HG03159 (cell line): ENCODE results near the gene TMEM63C.

ENCODE experiments used
- ATAC-seq: cut with Tn5 transposase; IDR thresholded peaks from one replicate; pipeline ENCODE4 v1.9.1; 2021; ENCODE audit warnings: mild to moderate bottlenecking, moderate library complexity; ENCODE audit not compliant: unreplicated experiment

TMEM63C gene

DNA sequence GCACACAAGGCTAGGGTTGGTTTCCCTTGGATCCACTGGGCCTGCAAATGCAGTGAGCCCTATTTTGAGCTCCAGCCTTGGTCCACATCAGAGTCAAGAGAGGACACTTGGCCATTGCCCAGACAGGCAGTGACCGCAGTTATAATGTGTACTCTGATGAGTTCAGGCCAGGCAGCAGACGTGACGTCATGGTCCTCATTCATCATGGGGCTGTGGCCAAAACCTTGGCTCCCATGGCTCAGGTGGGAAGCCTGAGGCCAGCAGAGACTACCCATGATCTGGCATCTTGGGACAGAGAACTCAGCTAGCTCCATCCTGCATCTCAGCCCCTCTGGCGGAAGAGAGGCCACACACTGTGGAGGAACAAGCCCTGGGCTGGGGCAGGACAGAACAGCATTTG lies 16.4 kb downstream of the TMEM63C start:
- no peak for ATAC-seq

GRCh38 chr14:77198561-77198960 lies 17.0 kb downstream of the TMEM63C start:
- ATAC-seq: no peak

DNA sequence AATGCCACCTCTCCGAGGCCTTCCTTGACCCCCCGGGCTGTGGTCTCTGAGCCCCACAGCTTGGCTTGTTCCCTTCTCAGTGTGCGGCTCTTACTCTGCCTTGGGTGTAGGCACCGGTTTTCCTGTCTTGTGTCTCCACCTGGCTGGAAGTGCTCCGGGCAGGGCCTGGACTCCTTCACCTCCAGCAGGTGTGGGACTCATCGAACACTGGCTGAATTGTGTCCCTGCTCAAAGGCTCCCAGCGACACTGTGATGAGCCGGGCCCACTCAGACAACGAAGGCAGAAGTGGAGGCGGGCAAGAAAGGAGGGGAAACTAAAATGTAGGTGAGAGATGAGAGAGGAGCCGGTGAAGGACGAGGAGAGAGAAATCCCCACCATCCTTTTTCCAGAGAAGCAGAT lies 18.0 kb downstream of the TMEM63C start:
- no peak for ATAC-seq

DNA sequence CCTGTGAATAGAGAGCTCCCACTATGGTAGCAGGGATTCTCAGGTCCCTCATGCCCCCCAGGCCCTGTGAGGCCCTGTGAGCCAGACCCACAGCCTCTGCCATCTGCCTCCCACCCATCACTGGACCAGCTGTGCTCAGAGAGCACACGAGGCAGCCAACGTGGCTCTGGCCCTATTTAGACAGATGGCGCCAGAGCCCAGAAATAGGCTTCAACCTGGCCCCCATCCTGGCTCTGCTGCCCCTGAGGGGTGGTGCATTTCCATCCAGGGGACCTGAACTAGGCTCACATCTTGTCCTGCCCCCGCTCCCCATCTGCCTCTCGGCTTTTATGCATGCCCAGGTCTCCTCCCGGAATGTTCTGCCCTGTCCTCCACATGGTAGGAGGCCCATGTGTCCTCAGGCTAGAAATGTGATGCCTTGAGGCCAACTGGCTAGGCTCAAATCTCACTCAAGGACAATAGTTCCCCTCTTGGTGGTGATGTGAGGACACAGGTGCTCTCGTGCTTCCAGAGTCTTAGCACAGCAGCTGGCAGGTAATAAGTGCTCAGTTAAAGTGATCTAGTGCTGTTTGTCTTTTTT lies 18.9 kb downstream of the TMEM63C start:
- no peak for ATAC-seq

GRCh38 chr14:77201696-77202095 lies 20.1 kb downstream of the TMEM63C start:
- no peak for ATAC-seq

DNA sequence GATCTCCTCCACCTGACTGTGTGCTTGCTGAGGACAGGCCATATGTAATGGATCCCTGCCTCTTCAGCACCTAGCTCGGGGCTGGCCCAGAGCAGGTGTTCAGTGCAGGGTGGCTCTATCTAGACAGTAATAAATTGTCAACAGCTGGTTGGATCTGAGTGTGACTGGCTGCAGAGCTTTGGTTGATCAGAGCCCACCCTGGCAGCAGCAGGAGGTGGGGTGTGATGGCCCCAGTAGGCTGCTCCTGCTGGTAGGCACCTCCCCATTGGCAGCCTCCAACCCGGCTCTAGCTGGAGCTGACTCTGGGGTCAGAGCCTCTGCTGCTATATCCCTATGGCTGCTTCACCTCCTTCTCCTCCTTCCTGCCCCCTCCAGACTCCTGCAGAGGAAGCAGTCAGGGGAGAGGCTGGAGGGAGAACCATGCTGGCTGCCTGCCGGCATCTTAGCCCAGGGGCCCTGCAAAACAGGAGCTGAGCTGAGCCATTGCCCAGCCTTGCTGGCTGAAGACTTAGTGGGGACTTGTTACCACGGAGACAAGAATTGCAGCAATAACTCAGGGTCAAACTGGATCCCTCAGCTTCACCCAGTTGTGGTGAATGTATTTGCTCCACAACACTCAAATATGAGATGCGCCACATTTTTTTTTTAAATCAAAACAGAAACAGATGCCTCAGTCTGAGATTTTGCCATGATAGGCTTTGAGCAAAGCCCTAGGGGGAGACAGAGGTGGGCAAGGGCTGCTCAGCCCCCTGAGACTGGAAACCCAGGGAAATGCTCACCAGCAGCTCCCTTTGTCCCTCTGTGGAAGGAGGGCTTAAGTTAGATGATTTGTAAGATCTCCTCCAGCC lies 22.2 kb downstream of the TMEM63C start:
- ATAC-seq: no peak

GRCh38 chr14:77204459-77204771 lies 22.8 kb downstream of the TMEM63C start:
- ATAC-seq: no peak

DNA sequence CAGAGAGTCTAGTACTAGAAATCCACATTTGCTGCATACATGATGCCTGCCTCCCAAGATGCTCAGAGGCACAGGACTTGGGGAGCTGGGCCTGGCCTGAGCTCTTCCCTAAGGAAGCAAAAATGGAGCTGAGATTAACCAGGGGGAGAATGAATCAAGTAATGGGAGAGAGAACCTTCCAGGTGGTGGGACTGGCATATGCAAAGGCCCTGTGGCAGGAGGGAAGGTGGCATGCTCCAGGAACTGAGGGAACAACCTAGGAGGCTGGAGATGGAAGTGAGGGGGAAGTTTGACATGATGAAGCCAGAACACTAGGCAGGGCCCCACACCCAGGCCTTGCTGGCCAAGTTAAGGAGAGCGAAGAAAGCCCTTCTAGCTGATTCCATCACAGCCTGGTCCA lies 23.3 kb downstream of the TMEM63C start:
- no peak for ATAC-seq

- no peak for ATAC-seq
Measured at GRCh38 chr14:77205566-77205965, 24.0 kb downstream of the TMEM63C start.

DNA sequence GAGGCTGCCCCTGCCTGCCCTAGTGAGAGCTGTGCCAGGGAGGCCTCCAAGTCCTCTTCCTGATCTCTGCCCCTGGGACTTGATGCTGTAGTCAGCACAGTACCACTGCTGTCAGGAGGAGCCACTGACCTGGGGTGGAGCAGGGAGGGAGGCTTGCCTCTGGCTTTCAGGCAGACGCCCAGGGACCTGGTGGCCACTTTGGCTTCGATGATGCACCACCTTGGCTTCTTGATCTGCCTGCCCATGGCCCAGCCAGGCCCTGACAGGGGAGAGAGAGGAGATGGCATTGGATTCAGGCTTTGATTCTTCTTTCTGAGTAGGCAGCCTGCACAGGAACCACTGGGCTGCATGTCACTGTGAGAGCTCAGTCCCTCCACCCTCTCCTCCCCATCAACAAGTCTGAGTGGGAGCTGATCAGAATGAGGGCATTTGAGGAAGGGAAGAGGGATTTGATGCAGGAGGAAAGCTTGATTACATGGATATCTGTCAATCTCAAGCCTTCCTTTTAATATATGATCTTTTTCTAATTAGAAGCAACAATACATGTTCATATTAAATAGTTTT lies 24.7 kb downstream of the TMEM63C start:
- no peak for ATAC-seq

- no peak for ATAC-seq
Measured at GRCh38 chr14:77206877-77207389, 25.3 kb downstream of the TMEM63C start.

GRCh38 chr14:77208291-77208978 lies 26.8 kb downstream of the TMEM63C start:
- no peak for ATAC-seq

GRCh38 chr14:77208979-77209318 lies 27.4 kb downstream of the TMEM63C start:
- ATAC-seq: no peak

DNA sequence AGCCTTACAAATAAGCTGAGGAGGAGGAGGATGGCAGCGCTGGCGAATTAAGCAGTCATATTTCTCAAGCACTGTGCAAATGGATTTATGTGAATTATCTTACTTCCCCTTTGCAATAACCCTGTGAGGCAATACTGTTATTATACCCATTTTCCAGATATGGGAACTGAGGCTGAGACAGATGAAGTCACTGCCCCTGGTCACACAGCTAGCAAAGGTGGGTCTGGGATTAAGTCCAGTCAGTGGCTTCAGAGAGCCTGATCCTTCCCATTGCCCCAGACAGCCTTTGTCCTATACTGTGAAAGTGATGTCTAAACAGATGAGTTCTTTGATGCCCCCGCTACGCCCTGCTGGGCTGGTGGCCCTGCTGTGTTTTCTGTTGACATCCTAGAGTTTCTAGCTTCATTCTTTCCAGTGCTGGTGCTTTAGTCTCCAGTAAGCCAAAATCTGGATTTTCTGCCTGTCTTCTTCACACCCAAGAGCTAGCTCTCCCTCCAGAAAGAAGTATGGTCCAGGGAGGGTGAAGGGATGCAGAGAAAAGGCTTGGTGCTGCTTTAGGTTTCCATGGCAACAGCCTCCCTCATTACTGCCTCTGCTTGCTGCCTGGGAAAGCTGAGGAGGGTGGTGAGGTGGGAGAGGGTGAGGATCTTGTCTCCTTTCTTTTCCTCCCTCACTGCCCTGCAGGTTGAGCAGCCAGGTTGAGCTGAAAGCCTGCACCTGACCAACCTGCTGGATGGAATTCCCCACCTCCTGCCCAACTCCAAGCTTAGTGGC lies 30.7 kb downstream of the TMEM63C start:
- no peak for ATAC-seq

DNA sequence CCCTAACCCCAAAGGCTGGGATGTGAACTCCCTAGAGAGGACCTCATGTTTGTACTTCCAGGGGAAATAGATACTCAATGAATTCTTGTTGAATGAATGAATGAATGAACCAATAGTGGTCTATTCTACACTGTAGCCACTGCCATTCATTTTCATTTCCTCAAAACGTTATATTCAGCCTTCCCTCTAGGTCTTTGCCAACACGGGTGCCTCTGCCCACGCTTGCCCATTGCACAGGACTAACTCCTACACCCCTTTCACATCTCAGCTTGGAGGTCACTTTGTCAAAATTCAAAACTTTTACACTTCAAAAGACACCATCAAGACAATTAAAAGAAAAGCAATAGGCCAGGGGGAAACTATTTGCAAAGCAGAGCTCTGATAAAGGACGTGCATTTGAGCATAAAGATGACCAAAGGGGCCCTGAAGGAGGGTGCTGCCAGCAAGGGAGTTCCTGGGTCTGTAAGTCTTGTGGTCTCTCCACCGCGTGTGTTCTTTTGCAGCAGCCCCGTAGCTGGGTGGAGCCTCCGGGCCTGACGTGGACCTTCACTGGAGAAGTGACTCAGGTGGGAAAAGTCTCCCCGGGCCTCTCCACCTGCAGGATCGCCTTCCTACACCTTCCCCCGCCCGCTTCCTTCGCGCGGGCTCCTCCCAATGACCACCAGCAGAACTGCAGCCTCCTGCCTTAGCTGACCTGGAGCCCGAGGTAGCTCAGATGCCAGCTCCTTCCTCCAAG lies 31.5 kb downstream of the TMEM63C start:
- ATAC-seq: peak; percentile 87

- ATAC-seq: no peak
Measured at GRCh38 chr14:77213679-77214016, 32.0 kb downstream of the TMEM63C start.

DNA sequence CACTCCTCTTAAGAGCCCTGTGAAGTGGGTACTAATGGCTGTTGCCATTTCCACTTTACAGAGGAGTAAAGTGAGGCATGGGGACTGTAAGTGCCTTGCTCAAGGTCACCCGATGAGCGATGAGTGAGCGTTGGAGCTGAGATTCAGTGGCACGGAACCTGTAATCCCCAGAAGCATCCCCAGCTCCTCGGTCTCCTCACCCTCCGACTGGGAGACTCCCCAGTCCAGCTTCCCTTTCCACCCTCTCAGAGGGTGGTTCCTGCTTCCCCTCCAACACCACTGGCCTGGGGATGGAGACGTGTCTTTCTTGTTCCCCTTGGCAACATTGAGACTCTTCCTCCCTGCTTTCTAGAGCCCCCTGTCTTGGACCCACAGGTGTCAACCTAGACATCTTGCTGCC lies 32.6 kb downstream of the TMEM63C start:
- ATAC-seq: no peak

DNA sequence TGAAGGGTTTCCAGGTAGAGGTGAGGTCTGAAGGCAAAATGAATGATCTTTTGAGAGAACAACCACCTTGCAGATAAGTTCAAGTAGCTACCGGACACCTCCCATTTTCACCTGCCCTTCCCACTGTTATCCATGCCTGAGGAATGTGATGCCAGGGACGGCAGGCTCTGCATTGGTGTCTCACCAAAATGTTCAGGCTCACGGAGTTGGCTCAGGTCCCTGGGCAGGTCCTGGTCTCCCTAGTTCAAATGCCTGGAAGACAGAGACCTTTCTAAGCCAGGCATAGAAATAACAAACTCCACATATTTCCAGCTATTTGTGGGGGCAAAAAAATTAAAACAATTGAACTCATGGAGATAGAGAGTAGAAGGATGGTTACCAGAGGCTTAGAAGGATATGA lies 36.0 kb downstream of the TMEM63C start:
- no peak for ATAC-seq

GRCh38 chr14:77219591-77219990 lies 38.0 kb downstream of the TMEM63C start:
- ATAC-seq: no peak

GRCh38 chr14:77220246-77221017 lies 38.8 kb downstream of the TMEM63C start:
- no peak for ATAC-seq
